Measurements from ENCODE around the gene CYS1. TPM values are rescaled to one million over a fixed set of nuclear protein-coding genes. Genes with fewer than 3 reads are reported as not detected.

The CYS1 gene
- total RNA-seq, 1 experiment from 2014 or later: 3.7 TPM

DNA sequence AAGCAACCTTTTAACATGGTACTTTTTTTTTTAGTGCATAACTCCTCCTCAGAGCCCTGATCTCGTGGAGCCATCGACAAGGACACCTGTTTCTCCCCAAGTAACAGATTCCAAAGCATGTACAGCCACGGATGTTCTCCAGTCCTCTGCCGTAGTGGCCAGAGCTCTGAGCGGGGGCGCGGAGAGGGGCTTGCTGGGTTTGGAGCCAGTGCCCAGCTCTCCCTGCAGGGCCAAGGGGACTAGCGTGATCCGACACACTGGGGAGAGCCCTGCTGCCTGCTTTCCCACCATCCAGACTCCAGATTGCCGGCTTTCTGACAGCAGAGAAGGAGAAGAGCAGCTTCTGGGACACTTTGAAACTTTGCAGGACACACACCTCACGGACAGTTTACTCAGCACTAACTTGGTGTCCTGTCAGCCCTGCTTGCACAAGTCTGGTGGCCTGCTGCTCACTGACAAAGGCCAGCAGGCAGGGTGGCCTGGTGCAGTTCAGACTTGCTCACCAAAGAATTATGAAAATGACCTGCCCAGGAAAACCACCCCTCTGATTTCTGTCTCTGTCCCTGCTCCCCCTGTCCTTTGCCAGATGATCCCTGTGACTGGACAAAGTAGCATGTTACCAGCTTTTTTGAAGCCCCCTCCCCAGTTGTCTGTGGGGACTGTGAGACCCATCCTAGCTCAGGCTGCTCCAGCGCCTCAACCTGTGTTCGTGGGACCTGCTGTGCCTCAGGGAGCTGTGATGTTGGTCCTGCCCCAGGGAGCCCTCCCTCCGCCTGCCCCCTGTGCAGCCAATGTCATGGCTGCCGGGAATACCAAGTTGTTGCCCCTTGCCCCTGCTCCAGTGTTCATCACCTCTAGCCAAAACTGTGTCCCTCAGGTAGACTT is 32.4 kb downstream of the CYS1 start:
- ChIA-PET POLR2A (no interaction called here), RAD21 (ENCODE audit: low non-redundant PET in 1 of 2, low total read pairs in 2 of 2, uncharacterized antibody in 2 of 2, unreplicated experiment in 2 of 2) (interaction anchor here in 1 of 2 experiments (0.7 to 1.3 kb wide), 2 partner anchors 248 to 387 kb away, joined by 5 to 6 read pairs; no protein-coding TSS in a partner anchor), CTCF (interaction anchor here (0.7 to 6.0 kb wide), 14 partner anchors 8 to 428 kb away, joined by 3 to 36 read pairs (median 5); partner anchors contain the start of gene TAF1B)
- Histone ChIP-seq H3K4me2 (ENCODE audit: low read length) (no peak overlapping the region), H3K4me3 (replicated peaks in 1 of 2; ENCODE audit: low read depth in 1 of 2, low read length in 2 of 2) (no peak overlapping the region), H3K9me2 (ENCODE audit: insufficient read depth) (no peaks in the 10 kb centered on the region), H4K20me1 (ENCODE audit: insufficient read depth) (no peaks in the 10 kb centered on the region), H2AFZ (ENCODE audit: low read depth, low read length, poor library complexity, severe bottlenecking) (no peak overlapping the region), H3K4me1 (ENCODE audit: control insufficient read depth in 1 of 2, insufficient read depth in 2 of 2, low read length in 2 of 2) (peaks cover 3 to 12% of the 10 kb centered on the region in 2 experiments; a peak in 1 of 4 replicates), H3K27me3 (ENCODE audit: insufficient read depth, low read length) (no peaks in the 10 kb centered on the region), H3K9ac (ENCODE audit: low read length) (no peak overlapping the region), H3K27ac (ENCODE audit: low read depth, low read length) (no peak overlapping the region), H3K36me3 (ENCODE audit: control insufficient read depth in 1 of 2, insufficient read depth in 2 of 2, low read length in 2 of 2) (peaks cover 3 to 4% of the 10 kb centered on the region in 2 experiments; a peak in 3 of 4 replicates), H3K79me2 (ENCODE audit: insufficient read depth, low read length) (no peaks in the 10 kb centered on the region), H3K9me3 (ENCODE audit: control insufficient read depth in 1 of 2, insufficient read depth in 1 of 2, low read depth in 1 of 2, low read length in 2 of 2) (no peaks in the 10 kb centered on the region; a peak in 1 of 4 replicates)
- BruUV-seq (replicated peaks): no TSS peak
- no peak for DNase-seq (ENCODE audit: low read depth, low spot score)
- no peak for ATAC-seq
- TF ChIP-seq SP1 (IDR thresholded peaks at IDR 0.05; ENCODE audit: low read depth) (no peak), JUND (IDR thresholded peaks at IDR 0.05) (no peak), CEBPB (IDR thresholded peaks at IDR 0.05; ENCODE audit: low read depth) (no peak), TCF7L2 (IDR thresholded peaks at IDR 0.05; ENCODE audit: borderline replicate concordance, extremely low read depth, insufficient read depth, insufficient read length) (no peak), SRF (IDR thresholded peaks at IDR 0.05; ENCODE audit: low read depth) (no peak), ZNF274 (IDR thresholded peaks at IDR 0.05; ENCODE audit: low read depth, low read length) (no peak), CBX3 (IDR thresholded peaks at IDR 0.05; ENCODE audit: low read depth) (no peak), YY1 (IDR thresholded peaks at IDR 0.05; ENCODE audit: extremely low read depth, insufficient replicate concordance, low read depth, low read length) (no peak)
- TF ChIP-seq, protein P1, sequence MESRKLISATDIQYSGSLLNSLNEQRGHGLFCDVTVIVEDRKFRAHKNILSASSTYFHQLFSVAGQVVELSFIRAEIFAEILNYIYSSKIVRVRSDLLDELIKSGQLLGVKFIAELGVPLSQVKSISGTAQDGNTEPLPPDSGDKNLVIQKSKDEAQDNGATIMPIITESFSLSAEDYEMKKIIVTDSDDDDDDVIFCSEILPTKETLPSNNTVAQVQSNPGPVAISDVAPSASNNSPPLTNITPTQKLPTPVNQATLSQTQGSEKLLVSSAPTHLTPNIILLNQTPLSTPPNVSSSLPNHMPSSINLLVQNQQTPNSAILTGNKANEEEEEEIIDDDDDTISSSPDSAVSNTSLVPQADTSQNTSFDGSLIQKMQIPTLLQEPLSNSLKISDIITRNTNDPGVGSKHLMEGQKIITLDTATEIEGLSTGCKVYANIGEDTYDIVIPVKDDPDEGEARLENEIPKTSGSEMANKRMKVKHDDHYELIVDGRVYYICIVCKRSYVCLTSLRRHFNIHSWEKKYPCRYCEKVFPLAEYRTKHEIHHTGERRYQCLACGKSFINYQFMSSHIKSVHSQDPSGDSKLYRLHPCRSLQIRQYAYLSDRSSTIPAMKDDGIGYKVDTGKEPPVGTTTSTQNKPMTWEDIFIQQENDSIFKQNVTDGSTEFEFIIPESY (IDR thresholded peaks at IDR 0.05; ENCODE audit: extremely low read depth, insufficient replicate concordance, low read length): no peak
- intact Hi-C loops (cut with micrococcal nuclease): loop anchor here (1.0 to 10.0 kb wide), 3 partner anchors 234 to 493 kb away; partner anchors contain the start of gene ADAM17
